ENCODE measurements around the gene LAMP1.
A peak's percentile ranks its signal among the peaks of the same experiment; 100 is the strongest.
"Not testable (repeated sequence)": the region's sequence is repeated elsewhere in the genome, so short reads cannot be mapped to it uniquely, and the experiment has no call there.

LAMP1 gene

DNA sequence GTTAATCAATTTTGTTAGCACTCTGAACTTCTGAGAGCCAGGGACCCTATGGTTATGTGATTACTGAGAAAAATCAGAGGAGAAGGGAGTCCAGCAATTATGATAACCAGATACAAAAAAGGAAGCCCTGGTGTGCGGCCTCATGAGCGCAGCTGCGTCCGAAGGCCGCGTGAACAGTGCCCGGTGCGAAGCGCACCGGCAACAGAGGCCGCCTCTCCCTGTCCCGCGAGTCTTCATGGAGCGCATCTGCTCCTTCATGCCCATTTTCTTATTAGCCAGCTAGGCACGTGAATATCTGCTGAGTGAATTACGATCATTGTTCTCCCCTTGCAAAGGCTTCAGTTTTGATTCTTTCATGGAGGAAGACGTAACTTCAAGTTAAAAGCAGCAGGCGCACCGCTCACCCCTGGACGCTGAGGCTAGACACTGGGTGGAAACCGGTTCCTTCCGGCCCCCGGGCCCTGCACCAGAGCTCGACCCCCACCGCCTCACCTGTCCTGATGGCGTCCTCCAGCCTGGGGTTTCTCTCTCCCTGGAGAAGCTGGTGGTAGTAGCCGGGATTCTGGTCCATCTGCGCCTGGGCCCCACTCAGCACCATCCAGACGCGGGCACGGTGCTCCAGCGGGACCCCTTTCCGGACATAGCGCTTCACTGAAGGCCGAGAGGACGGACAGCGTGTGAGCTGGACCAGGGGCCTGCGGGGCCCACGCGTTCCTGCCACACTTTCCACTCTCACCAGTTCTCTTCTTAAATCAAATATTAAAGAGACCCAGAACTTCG lies 58.0 kb downstream of the LAMP1 start:
- no peak for DNase-seq (ENCODE audit: low read depth, low spot score)

DNA sequence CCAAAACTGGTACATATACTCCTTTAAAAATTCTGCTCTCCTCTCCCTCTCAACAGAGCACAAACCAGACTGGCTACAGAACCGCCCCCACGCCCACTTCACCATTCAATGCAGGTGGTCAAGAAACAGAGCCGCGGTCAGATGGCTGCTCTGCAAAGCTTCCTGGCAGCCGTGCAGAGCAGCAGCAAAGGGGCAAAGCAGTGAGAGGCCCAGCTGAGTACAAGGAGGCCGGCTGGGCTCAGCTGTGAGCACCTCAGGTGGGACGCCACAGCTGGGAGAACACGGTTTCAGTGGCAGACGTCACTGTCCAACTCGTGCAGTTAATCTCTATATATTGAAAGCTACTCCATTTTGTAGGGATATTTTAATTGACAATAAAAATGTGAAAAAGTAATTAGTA lies 58.6 kb downstream of the LAMP1 start:
- no peak for DNase-seq (ENCODE audit: low read depth, low spot score)

DNA sequence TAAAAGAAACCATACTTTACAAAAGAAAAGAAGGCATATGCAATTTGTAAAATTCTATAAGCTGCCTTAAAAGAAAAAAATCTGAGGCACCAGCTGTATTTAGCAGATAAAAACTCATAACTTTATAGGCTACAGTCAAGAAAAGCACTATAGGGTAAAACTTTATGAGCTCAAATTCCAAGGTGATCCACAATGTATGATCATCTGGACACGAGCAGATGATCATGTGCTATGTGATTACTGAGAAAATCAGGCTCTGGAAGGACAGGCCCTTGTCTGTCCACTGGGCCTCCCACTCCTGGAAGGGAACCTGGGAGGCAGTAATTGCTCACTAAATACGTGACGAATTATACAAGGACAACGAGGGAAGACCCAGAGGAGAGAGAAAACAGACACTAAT lies 59.6 kb downstream of the LAMP1 start:
- DNase-seq (ENCODE audit: low read depth, low spot score): no peak

DNA sequence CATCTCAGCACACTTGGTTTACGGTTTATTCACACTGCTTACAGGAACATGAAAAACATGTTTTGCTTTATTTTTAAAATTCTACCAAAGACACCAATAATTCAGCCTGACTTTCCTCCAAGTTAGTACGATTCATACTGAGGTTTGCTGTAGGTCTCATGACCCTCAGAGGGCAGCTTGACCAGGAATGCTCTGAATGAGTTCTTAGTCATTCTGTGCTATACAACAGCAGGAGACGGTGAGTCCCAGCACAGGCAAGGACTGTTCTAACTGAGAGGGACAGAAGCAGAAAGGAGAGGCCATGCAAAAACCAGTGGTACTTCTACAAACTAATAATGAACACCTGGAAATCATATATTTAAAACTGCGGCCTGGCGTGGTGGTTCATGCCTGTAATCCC lies 60.5 kb downstream of the LAMP1 start:
- DNase-seq (ENCODE audit: low read depth, low spot score): no peak

DNA sequence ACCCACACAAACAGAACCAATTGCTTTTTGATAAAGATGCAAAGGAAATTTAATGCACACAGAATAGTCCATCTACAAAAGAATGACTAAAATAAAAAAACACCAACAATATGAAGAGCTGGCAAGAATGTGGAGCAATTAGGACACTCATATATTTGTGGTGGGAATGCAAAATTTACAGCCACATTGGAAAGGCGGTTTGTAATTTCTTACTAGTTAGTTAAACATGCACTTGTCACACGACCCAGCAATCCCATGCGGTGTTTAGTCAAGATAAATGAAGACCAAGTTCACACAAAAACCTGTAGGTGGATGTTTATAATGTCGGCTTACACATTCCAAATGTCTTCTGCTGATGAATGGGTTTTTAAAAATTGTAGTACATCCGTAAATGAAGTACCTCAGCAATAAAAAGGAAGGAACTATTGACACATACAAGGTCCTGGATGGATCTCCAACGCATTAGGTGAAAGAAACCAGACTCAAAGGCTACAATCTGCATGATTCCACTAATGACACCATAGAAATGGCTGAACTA lies 61.7 kb downstream of the LAMP1 start:
- DNase-seq (ENCODE audit: low read depth, low spot score): no peak

DNA sequence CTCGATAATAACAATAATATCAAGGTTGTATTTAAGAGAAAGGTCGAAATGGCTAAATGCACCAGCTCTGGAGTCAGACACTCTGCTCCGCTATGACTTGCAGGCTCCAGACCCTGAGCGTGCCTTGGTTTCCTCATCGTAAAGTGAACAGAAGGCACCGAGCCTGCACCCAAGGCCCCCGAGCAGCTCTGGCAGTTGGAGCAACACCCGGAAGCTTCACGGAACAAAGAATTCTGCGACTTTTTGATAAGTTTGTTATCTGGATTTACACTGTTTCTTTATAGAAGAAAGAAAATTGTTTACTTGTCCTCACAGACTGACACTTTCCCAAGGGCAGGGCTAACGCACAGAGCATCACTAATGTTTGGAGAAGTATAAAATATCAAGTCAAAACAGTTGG lies 62.5 kb downstream of the LAMP1 start:
- DNase-seq (ENCODE audit: low read depth, low spot score): no peak

DNA sequence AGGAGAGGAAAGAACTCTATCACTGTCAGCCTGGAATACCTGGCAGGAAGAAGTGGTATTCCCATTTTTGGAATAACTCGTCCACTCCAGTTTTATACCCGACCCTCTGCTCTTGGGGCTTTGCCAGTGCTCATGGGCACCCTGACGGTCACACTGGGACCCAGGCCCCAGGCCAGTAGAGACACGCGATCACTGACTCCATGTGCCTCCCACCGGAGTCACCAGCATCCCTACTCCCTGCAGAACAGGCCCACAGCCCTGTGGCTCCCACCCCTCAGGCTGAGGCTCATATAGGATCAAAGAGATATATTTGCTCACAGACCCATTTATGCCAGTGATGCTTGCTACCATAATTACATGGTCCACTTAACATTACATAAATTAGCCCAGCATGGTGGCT lies 63.4 kb downstream of the LAMP1 start:
- DNase-seq (ENCODE audit: low read depth, low spot score): no peak

DNA sequence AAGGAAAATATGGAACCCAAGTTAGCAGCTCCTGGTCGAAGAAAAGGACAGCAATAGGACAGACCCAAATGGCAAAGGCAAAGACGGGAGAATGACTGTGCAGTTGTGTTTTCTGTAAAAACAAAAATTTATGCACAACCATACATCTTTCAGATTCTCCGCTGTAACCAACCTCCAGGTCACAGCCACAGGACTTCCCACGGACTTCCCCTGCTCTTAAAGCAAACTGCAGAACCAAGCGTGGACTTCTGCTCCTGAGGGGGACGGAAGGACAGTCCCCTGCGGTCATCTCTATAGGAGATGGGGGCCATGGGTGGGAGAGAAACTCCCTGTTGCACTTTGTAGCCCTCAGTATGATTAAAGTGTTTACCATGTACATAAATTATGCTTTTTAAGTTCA lies 64.4 kb downstream of the LAMP1 start:
- no peak for DNase-seq (ENCODE audit: low read depth, low spot score)

DNA sequence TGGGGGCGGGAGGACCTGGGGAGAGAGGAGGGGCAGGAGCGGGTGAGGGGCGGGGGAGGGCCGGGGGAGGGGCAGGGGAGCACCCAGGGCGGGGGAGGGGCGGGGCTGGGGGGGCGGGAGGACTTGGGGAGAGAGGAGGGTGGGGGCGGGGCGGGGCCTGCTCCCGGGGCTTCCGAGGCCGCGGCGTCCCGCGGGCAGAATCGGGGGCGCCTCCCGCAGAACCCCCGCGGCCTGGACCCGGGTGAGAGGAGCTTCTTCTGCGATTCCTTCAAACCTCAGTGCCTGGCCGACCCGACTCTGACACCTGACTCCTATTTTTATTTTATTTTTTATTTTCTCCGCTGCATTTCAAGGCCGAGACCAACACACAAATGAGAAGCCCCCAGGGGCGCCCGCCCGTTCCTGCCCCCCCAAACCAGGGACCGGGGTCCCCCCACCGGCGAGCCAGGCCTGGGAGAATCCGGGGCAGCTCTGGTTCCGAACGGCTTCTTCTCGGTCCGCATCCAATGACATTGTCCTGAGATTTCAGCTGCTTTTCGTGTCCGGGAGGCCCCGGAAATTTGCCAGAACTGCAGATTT lies 67.4 kb downstream of the LAMP1 start:
- no peak for DNase-seq (ENCODE audit: low read depth, low spot score)

DNA sequence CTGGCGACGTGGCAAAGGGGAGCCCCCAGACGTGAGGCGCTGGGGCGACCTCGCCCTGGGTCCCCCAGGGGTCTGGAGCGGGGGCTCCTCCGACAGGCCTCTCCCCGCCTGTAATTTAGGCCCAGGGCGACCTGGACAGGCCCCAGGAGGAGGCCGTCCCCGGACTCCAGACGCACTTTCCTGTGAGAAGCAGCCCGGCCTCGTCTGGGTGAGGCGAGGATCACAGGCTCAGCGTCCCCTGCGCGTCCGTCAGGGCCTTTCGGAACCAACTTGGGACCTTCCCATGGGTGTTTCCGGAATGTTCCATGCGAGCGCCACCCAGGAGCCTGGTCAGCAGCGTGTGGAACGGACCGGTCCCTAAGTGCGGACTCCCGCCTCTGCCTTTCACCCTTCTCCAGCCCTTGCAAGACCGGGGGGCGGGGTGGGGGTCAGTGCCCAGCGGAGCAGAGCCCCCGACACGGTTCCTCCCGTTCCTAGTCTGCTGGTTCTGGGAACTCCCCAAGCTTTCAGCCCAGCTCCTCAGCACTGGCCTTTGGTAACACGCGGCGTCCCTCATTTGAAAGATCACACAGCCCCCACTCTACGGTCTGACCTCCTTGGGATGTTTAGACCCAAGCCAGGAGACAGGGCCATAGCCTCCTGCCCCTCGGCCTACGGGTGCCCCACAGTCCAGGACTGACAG lies 68.0 kb downstream of the LAMP1 start:
- DNase-seq (ENCODE audit: low read depth, low spot score): no peak

DNA sequence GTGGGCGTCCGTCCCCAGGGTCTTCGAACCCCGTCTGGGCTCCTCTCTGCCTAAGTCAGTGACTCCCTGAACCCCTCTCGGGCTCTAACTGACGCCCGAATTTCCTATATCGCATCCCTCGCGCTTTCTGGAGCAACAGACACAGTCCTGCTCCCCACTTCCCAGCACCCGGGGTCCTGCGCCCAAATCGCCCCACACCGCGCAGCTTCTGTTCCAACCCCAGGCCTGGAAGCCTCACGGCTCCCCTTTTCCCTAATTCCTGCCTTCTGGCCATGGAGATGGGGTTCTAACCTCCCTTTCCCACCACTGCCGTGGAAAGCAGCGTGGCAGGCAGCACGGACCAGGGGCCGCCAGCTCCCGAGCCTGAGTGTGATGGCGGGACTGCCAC lies 68.5 kb downstream of the LAMP1 start:
- no peak for DNase-seq (ENCODE audit: low read depth, low spot score)

DNA sequence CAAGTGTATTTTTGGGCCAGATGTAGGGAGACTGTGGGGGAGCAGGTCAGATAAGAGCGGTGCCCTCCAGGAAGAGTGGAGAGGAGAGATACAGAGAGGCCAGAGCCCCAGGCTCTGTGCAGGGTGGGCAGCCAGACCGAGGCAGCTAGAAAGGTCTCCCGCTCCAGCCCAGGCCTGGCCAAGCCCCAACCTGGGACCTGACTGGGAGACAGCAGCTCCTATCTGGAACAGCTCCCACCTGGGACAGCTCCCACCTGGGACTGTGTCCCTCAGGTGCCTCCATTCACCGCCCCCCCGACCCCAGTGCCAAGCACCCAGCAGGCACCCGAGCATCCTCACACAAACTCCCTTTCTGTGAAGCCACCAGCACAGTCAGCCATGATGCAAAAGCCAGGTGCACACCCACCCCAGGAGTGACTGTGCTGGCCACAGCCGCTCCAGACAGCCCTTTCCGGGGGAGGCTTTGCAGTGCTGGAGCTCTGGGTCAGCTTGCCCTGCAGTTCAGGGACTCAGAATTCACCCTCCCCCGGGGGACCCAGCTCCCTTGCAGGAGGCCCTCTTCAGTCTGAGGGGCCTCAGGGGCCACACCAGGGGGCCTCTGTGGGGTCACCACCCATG lies 69.0 kb downstream of the LAMP1 start:
- no peak for DNase-seq (ENCODE audit: low read depth, low spot score)

DNA sequence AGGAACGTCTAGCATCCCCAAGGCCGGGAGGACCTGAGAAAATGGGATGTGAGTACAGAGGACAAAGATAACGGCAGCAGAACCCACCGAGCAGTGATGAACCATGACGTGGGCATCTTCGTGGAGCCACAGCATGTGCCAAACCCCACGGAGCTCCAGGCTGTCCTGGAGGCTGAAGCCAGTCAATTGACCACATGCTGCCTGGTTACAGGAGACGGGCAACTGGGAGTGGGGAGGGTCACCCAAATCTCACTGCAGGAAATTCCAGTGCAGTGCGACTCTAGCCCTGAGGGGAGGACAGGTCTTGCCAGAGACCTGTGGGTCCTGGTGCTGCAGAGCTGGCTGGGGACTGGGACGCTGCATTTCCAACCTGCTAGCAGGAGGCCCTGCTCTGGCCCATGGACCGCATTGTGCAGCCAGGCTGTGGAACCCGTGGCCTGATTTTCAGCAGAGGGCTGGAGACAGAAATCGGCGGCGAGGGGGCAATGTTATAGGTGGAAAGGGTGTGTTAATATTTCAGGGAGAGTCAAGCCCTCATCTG lies 70.1 kb downstream of the LAMP1 start:
- DNase-seq (ENCODE audit: low read depth, low spot score): peak; percentile 38

DNA sequence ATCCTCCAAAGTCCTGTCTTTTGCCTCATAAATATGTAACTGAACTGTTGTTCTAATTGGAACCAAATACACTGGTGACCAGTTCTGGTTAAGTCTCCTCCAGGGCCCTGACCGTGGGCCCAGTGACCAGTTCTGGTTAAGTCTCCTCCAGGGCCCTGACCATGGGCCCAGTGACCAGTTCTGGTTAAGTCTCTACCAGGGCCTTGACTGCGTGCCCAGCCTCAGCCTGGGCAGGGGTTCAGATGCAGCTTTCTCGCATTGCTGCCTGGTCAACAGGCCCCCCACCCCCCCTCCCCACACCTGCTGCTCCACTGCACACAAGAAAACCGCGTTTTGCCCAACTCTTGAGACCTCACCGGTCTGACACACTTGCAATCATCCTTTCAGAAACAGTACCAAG lies 70.7 kb downstream of the LAMP1 start:
- no peak for DNase-seq (ENCODE audit: low read depth, low spot score)

DNA sequence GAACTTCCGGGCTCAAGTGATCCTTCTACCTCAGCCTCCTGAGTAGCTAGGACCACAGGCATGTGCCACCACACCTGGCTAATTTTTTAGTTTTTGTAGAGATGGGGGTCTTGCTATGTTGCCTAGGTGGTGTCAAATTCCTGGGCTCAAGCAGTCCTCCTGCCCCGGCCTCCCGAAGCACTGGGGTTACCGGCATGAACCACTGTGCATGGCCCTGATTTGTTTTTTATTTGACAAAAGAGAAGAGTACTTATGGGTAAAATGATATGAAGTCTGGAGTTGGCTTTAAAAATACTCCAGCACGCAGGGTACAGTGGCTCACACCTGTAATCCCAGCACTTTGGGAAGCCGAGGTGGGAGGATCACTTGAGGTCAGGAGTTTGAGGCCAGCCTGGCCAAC lies 71.3 kb downstream of the LAMP1 start:
- DNase-seq (ENCODE audit: low read depth, low spot score): not testable (repeated sequence)

DNA sequence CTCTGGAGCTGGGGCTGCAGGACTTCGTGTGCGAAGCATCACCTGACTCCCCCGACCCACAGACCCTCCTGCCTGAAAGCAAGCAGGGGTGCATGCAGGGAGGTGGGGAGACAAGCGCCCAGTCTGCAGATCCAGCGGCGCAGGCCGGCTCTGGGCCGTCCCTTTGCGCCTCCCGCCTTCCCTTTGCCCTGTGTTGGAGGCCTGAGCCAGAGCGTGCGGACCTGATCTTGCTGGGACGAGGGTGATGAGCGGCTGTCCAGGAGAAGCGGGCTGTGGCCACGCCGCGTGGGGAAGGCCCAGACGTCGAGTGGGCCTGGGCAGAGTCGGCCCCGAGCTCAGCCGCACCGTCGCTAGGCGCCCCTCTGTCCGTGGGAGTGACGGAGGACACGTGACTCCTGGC lies 72.2 kb downstream of the LAMP1 start:
- DNase-seq (ENCODE audit: low read depth, low spot score): no peak

DNA sequence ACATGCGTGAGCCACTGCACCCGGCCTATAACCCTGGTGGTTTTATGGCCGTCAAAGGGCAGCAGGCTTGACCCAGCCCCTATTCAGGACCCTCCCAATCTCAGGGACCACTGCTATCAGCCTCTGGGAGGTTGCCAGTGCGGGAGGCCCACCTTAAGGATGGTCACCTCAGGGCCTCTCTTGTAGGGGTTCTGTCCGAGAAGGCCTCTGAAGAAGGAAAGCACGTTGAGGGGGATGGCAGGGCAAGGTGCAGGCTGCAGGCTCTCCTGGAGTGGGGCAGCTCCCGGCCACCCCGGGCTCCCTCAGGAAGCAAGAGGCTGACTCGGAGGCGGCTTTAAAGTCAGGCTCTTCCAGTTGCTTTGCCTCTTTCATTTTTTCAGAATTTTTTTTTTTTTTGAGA lies 72.8 kb downstream of the LAMP1 start:
- no peak for DNase-seq (ENCODE audit: low read depth, low spot score)

DNA sequence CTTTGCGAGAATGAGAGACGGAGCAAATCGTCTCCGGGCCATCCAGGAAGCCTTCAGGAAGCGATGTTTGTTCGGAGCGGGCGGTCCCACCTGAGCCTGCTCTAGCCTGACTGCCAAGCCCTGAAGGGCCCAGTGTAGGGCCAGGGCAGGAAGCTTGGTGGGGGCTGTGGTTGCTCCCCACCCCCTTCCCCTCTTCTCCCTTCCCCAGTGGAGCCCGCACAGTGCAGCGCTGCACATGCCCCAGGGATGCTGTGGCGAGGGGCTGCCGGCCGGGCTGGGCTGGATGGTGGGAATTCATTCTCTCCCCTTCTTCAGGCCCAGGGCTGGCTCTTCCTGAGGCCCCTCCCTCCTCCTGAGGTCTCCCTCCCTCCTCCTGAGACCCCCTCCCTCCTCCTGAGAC lies 74.0 kb downstream of the LAMP1 start:
- no peak for DNase-seq (ENCODE audit: low read depth, low spot score)

DNA sequence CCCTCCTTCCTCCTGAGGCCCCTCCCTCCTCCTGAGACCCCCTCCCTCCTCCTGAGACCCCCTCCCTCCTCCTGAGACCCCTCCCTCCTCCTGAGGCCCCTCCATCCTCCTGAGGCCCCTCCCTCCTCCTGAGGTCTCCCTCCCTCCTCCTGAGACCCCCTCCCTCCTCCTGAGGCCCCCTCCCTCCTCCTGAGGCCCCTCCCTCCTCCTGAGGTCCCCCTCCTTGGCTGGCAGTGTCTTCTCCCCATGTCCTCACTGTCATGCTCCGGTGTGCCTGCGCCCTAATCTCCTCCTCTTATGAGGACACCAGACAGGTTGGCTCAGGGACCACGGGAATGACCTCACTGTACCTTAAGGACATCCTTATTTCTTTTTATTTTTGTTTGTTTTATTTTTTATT lies 74.7 kb downstream of the LAMP1 start:
- not testable (repeated sequence) for DNase-seq (ENCODE audit: low read depth, low spot score)

All from ELF-1 (cell line).